GM12878 (cell line): ENCODE results near the gene MRC2. TPM values are rescaled to one million over a fixed set of nuclear protein-coding genes. Genes with fewer than 3 reads are reported as not detected.

ENCODE experiments used
- ASH2L ChIP-seq: fragments of 300-600, 200-600 bp; sonication (generic); IDR thresholded peaks from 2 replicates; pipeline ENCODE4 v1.6.1; 2017; ENCODE audit warnings: low read depth, mild to moderate bottlenecking, borderline replicate concordance
- BACH1 ChIP-seq: fragments of 450-650 bp; IDR thresholded peaks from 2 replicates; pipeline ENCODE4 v1.6.1; 2017; ENCODE audit warnings: mild to moderate bottlenecking, borderline replicate concordance
- BCL11A ChIP-seq: IDR thresholded peaks from 2 replicates; pipeline ENCODE4 v1.6.1; 2011; ENCODE audit warnings: low read depth, low read length
- BCL3 ChIP-seq: IDR thresholded peaks from 2 replicates; pipeline ENCODE4 v1.6.1; 2011; ENCODE audit warnings: borderline replicate concordance, low read depth, mild to moderate bottlenecking, moderate library complexity, low read length; ENCODE audit not compliant: insufficient read depth, poor library complexity, severe bottlenecking
- CEBPB ChIP-seq, 2 experiments: fragments of 150-350 bp in 1 of 2; IDR thresholded peaks; 2 replicates each; pipeline ENCODE4 v1.6.1; 2012 to 2014; ENCODE audit warnings: low read depth in 2 of 2, low read length in 2 of 2, borderline replicate concordance in 1 of 2, inconsistent platforms in 1 of 2
- CREM ChIP-seq: IDR thresholded peaks from 2 replicates; pipeline ENCODE4 v1.6.1; 2014; ENCODE audit warnings: antibody characterized with exemption, low read depth
- EED ChIP-seq: sonication (generic); IDR thresholded peaks from 2 replicates; pipeline ENCODE4 v1.6.1; 2016; ENCODE audit warnings: antibody characterized with exemption, low read depth
- GATAD2B ChIP-seq: fragments of 450-650 bp; conservative IDR thresholded peaks from 2 replicates; pipeline ENCODE4 v1.6.1; 2017; ENCODE audit warnings: low read depth, mild to moderate bottlenecking, moderate library complexity
- JUND ChIP-seq: IDR thresholded peaks from 2 replicates; pipeline ENCODE4 v1.6.1; 2012; ENCODE audit warnings: low read depth, mild to moderate bottlenecking, low read length, improper control_type of control experiment, moderate library complexity
- MEF2A ChIP-seq: IDR thresholded peaks from 2 replicates; pipeline ENCODE4 v1.6.1; 2011; ENCODE audit warnings: low read depth, mild to moderate bottlenecking, low read length, moderate library complexity; ENCODE audit not compliant: insufficient read depth
- NBN ChIP-seq: fragments of 450-650 bp; IDR thresholded peaks from 2 replicates; pipeline ENCODE4 v1.6.1; 2016
- NFXL1 ChIP-seq: fragments of 450-650 bp; IDR thresholded peaks from 2 replicates; pipeline ENCODE4 v1.6.1; 2017; ENCODE audit warnings: antibody characterized with exemption, mild to moderate bottlenecking, borderline replicate concordance
- NR2C1 ChIP-seq: fragments of 450-650 bp; IDR thresholded peaks from 2 replicates; pipeline ENCODE4 v1.6.1; 2017; ENCODE audit warnings: antibody characterized with exemption, mild to moderate bottlenecking, moderate library complexity
- NR2F1 ChIP-seq: fragments of 450-650 bp; conservative IDR thresholded peaks from 2 replicates; pipeline ENCODE4 v1.6.1; 2017; ENCODE audit warnings: mild to moderate bottlenecking
- PAX8 ChIP-seq: fragments of 450-650 bp; IDR thresholded peaks from 2 replicates; pipeline ENCODE4 v1.6.1; 2017; ENCODE audit warnings: mild to moderate bottlenecking, moderate library complexity
- SKIL ChIP-seq: fragments of 450-650 bp; IDR thresholded peaks from 2 replicates; pipeline ENCODE4 v1.6.1; 2017; ENCODE audit warnings: mild to moderate bottlenecking, low read depth, inconsistent platforms; ENCODE audit not compliant: poor library complexity, severe bottlenecking
- TBL1XR1 ChIP-seq: IDR thresholded peaks from 2 replicates; pipeline ENCODE4 v1.6.1; 2012; ENCODE audit warnings: low read depth, low read length, improper control_type of control experiment
- TCF7 ChIP-seq: IDR thresholded peaks from 2 replicates; pipeline ENCODE4 v1.6.1; 2014; ENCODE audit warnings: antibody characterized with exemption, borderline replicate concordance
- ZNF384 ChIP-seq: IDR thresholded peaks from 2 replicates; pipeline ENCODE4 v1.6.1; 2012; ENCODE audit warnings: low read depth, mild to moderate bottlenecking, low read length, improper control_type of control experiment, borderline replicate concordance
- polyA plus RNA-seq, 11 experiments: library from polyadenylated mRNA; depleted of rRNA in 4 of 11; unstranded in 6 of 11; stranded (reverse) in 5 of 11; fragments of >200 nt; fragmentation: Nextera tagmentation in 4 of 11; fragmentation: Illumina TruSeq in 1 of 11; extraction: Ambion mirVana in 4 of 11; extraction: Trizol in 1 of 11; gene quantifications; 1 replicate in 1 of 11; 2 replicates in 10 of 11; pipeline versions ENCODE4 v1.2.1 to v1.2.3, GENCODE V29; 2011 to 2016; ENCODE audit warnings: inconsistent platforms in 2 of 11, missing spikeins in 2 of 11, low read depth in 1 of 11
- total RNA-seq, 4 experiments: library from RNA; depleted of rRNA in 3 of 4; stranded (reverse); fragments of >200 nt in 3 of 4; fragmentation: Illumina TruSeq in 1 of 4; extraction: Trizol in 1 of 4; gene quantifications; 2 replicates each; pipeline versions ENCODE4 v1.2.1 to v1.2.3, GENCODE V29; 2013 to 2021
- TF ChIP-seq, protein P1 (sequence below): IDR thresholded peaks from 2 replicates; pipeline ENCODE4 v1.6.1; 2012; ENCODE audit warnings: low read depth, low read length, improper control_type of control experiment
- TF ChIP-seq, protein P2 (sequence below): IDR thresholded peaks from 2 replicates; pipeline ENCODE4 v1.6.1; 2011; ENCODE audit warnings: mild to moderate bottlenecking, low read depth, low read length, moderate library complexity; ENCODE audit not compliant: insufficient replicate concordance
- TF ChIP-seq, protein P3 (sequence below): fragments of 450-650 bp; IDR thresholded peaks from 2 replicates; pipeline ENCODE4 v1.6.1; 2016; ENCODE audit warnings: mild to moderate bottlenecking

MRC2 gene
- total and polyA plus RNA-seq, 10 of the 15 experiments (the other 5 are each of a cell fraction or from before 2014, with no cell fraction given) = 0.04 to 0.96 (median 0.30) TPM; not detected in 1

GRCh38 chr17:62653002-62653825, 25.7 kb downstream of the MRC2 start (continued):
- TF ChIP-seq BCL3 (peak; percentile 99), SKIL (peak; percentile 98), ASH2L (no peak), GATAD2B (0 out of 2 replicates have a peak, but pooled peaks have one; percentile 32), NR2C1 (no peak), NBN (peak; percentile 55; the same call in 1 of the 2 replicates), JUND (peak; percentile 90), BCL11A (peak; percentile 72), TCF7 (peak; percentile 98), MEF2A (0 out of 2 replicates have a peak, but pooled peaks have one; percentile 61), CREM (peak; percentile 86), TBL1XR1 (peak; percentile 78), NR2F1 (peak; percentile 87), ZNF384 (no peak), NFXL1 (no peak), PAX8 (no peak), CEBPB (IDR thresholded peaks at IDR 0.05; ENCODE audit: borderline replicate concordance in 1 of 2, low read depth in 2 of 2, low read length in 2 of 2) (0 out of 4 replicates have a peak, but pooled peaks of 1 of the 2 experiments have one; percentile 66), EED (peak; percentile 98), BACH1 (peak; percentile 26; the same call in 1 of the 2 replicates)
- TF ChIP-seq, protein P1, sequence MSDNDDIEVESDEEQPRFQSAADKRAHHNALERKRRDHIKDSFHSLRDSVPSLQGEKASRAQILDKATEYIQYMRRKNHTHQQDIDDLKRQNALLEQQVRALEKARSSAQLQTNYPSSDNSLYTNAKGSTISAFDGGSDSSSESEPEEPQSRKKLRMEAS = no peak
- TF ChIP-seq, protein P2, sequence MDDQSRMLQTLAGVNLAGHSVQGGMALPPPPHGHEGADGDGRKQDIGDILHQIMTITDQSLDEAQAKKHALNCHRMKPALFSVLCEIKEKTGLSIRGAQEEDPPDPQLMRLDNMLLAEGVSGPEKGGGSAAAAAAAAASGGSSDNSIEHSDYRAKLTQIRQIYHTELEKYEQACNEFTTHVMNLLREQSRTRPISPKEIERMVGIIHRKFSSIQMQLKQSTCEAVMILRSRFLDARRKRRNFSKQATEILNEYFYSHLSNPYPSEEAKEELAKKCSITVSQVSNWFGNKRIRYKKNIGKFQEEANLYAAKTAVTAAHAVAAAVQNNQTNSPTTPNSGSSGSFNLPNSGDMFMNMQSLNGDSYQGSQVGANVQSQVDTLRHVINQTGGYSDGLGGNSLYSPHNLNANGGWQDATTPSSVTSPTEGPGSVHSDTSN = peak; percentile 41
- TF ChIP-seq, protein P3, sequence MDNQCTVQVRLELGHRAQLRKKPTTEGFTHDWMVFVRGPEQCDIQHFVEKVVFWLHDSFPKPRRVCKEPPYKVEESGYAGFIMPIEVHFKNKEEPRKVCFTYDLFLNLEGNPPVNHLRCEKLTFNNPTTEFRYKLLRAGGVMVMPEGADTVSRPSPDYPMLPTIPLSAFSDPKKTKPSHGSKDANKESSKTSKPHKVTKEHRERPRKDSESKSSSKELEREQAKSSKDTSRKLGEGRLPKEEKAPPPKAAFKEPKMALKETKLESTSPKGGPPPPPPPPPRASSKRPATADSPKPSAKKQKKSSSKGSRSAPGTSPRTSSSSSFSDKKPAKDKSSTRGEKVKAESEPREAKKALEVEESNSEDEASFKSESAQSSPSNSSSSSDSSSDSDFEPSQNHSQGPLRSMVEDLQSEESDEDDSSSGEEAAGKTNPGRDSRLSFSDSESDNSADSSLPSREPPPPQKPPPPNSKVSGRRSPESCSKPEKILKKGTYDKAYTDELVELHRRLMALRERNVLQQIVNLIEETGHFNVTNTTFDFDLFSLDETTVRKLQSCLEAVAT = 0 out of 2 replicates have a peak, but pooled peaks have one; percentile 20
